Endothelial cell of umbilical vein (primary cell): Measurements from ENCODE around the gene PLEKHF1. TPM values are rescaled to one million over a fixed set of nuclear protein-coding genes. Genes with fewer than 3 reads are reported as not detected.
"Not testable (repeated sequence)": the region's sequence is repeated elsewhere in the genome, so short reads cannot be mapped to it uniquely, and the experiment has no call there.

Experiments used
- BruUV-seq: library from RNA; stranded (reverse); fragments of 400-500 nt; replicated peaks from 2 replicates; lab custom pipeline; 2021; lab: Mats Ljungman, UMichigan
- CTCF ChIA-PET: fragments of 300-600, 350-600 bp; sonication (Branson Sonifier 250); formaldehyde crosslinking; loops from one replicate; lab custom pipeline; 2021; ENCODE audit warnings: antibody characterized with exemption, inconsistent platforms; lab: Charles Lee
- POLR2A ChIA-PET: fragments of 300-600, 350-600 bp; sonication (Branson Sonifier 250); formaldehyde crosslinking; loops from one replicate; lab custom pipeline; 2021; ENCODE audit warnings: antibody characterized with exemption, inconsistent platforms; lab: Charles Lee
- DNase-seq: peaks from one replicate; pipeline ENCODE4 v3.0.0-alpha.2; 2011; ENCODE audit warnings: low read depth, low spot score
- FAIRE-seq: peaks from 2 replicates; lab custom pipeline; 2011; peaks lifted over from hg19 to GRCh38; lab: Jason Lieb, UNC
- H2AFZ ChIP-seq: 2 replicates; pipeline ENCODE4 v1.6.0; 2012; ENCODE audit warnings: low read depth, low read length, control low read depth, inconsistent platforms
- H3K27ac ChIP-seq: 2 replicates; pipeline ENCODE4 v1.5.1; 2011; ENCODE audit warnings: low read depth, mild to moderate bottlenecking, control low read depth, low read length, moderate library complexity; ENCODE audit not compliant: insufficient read depth
- H3K27me3 ChIP-seq, 2 experiments: 2 replicates each; pipeline versions ENCODE4 v1.6.0 to v1.6.1; 2011; ENCODE audit warnings: low read length in 2 of 2, mixed read lengths in 1 of 2; ENCODE audit not compliant: control insufficient read depth in 2 of 2, insufficient read depth in 2 of 2
- H3K36me3 ChIP-seq, 2 experiments: 2 replicates in 1 of 2; 3 replicates in 1 of 2; pipeline ENCODE4 v1.5.1; 2011; ENCODE audit warnings: low read length in 2 of 2, mild to moderate bottlenecking in 1 of 2, moderate library complexity in 1 of 2; ENCODE audit not compliant: control insufficient read depth in 2 of 2, insufficient read depth in 2 of 2; ENCODE audit errors: extremely low read depth in 1 of 2
- H3K4me1 ChIP-seq: 3 replicates; pipeline ENCODE4 v1.5.1; 2011; ENCODE audit warnings: mild to moderate bottlenecking, low read length; ENCODE audit not compliant: control insufficient read depth, insufficient read depth; ENCODE audit errors: extremely low read depth
- H3K4me2 ChIP-seq: 2 replicates; pipeline ENCODE4 v1.6.1; 2011; ENCODE audit warnings: low read length, control low read depth, mixed read lengths; ENCODE audit not compliant: insufficient read depth
- H3K4me3 ChIP-seq, 3 experiments: fragments of 200-600 bp in 1 of 3; sonication (generic), shearing (Covaris generic) in 1 of 3; replicated peaks in 1 of 3; 2 replicates each; pipeline ENCODE4 v1.5.1; 2011 to 2016; ENCODE audit warnings: control low read depth in 3 of 3, low read length in 3 of 3, mild to moderate bottlenecking in 2 of 3, inconsistent platforms in 1 of 3, low read depth in 1 of 3, moderate library complexity in 1 of 3; ENCODE audit not compliant: insufficient read depth in 1 of 3
- H3K79me2 ChIP-seq: 2 replicates; pipeline ENCODE4 v1.6.0; 2012; ENCODE audit warnings: low read length, inconsistent platforms; ENCODE audit not compliant: control insufficient read depth, insufficient read depth
- H3K9ac ChIP-seq: replicated peaks from 2 replicates; pipeline ENCODE3; 2011; ENCODE audit warnings: low read length, control low read depth; ENCODE audit not compliant: insufficient read depth; ENCODE audit errors: extremely low read depth
- H3K9me1 ChIP-seq: replicated peaks from 3 replicates; pipeline ENCODE4 v1.6.0; 2011; ENCODE audit warnings: mild to moderate bottlenecking, low read length; ENCODE audit not compliant: control insufficient read depth, insufficient read depth; ENCODE audit errors: extremely low read depth
- H3K9me3 ChIP-seq: replicated peaks from 2 replicates; pipeline ENCODE4 v1.5.1; 2012; ENCODE audit warnings: low read length, inconsistent platforms; ENCODE audit not compliant: control insufficient read depth, insufficient read depth
- H4K20me1 ChIP-seq: replicated peaks from 2 replicates; pipeline ENCODE3; 2011; ENCODE audit warnings: mild to moderate bottlenecking, low read length; ENCODE audit not compliant: control insufficient read depth, insufficient read depth; ENCODE audit errors: extremely low read depth
- EZH2 ChIP-seq: IDR thresholded peaks from 2 replicates; pipeline ENCODE4 v1.6.1; 2012; ENCODE audit warnings: borderline replicate concordance, low read depth, mild to moderate bottlenecking, moderate library complexity, low read length, inconsistent platforms; ENCODE audit not compliant: severe bottlenecking
- FOS ChIP-seq: IDR thresholded peaks from 2 replicates; pipeline ENCODE4 v1.6.1; 2011; ENCODE audit warnings: mild to moderate bottlenecking, low read length, moderate library complexity, borderline replicate concordance; ENCODE audit not compliant: insufficient read depth
- GATA2 ChIP-seq: IDR thresholded peaks from 2 replicates; pipeline ENCODE4 v1.7.0; 2011; ENCODE audit warnings: low read depth, mild to moderate bottlenecking, moderate library complexity, mixed read lengths, low read length; ENCODE audit not compliant: insufficient read length, insufficient read depth
- JUN ChIP-seq: IDR thresholded peaks from 2 replicates; pipeline ENCODE4 v1.6.1; 2011; ENCODE audit warnings: borderline replicate concordance, low read depth; ENCODE audit not compliant: insufficient read length, insufficient read depth
- MAX ChIP-seq: IDR thresholded peaks from 2 replicates; pipeline ENCODE4 v1.6.1; 2011; ENCODE audit not compliant: insufficient read depth, insufficient read length
- MYC ChIP-seq: IDR thresholded peaks from one replicate; pipeline ENCODE4 v1.6.1; 2011; ENCODE audit warnings: mild to moderate bottlenecking, low read depth, low read length
- POLR2A ChIP-seq: IDR thresholded peaks from 2 replicates; pipeline ENCODE4 v1.6.1; 2012; ENCODE audit warnings: low read depth, mild to moderate bottlenecking, control low read depth, low read length
- POLR2AphosphoS5 ChIP-seq: IDR thresholded peaks from 2 replicates; pipeline ENCODE4 v1.6.1; 2012; ENCODE audit warnings: low read depth, mild to moderate bottlenecking, control low read depth, low read length, moderate library complexity; ENCODE audit not compliant: insufficient read depth
- dilution Hi-C: fragments of 300-500 bp; cut with MboI; formaldehyde crosslinking; loops from one replicate; pipeline ENCODE4 v1.15.0; 2019; ENCODE audit warnings: low sequenced_read_pairs; ENCODE audit not compliant: extremely low pct_ligation_motif_present
- intact Hi-C: fragments of 100-400 bp; cut with micrococcal nuclease; formaldehyde crosslinking; loops from one replicate; pipeline ENCODE4 v1.10.0; 2022
- polyA plus RNA-seq, 4 experiments: library from polyadenylated mRNA; depleted of rRNA in 3 of 4; stranded (reverse) in 3 of 4; unstranded in 1 of 4; fragments of >200 nt; gene quantifications; 2 replicates each; pipeline versions ENCODE4 v1.2.1 to v1.2.3, GENCODE V29; 2011 to 2012; ENCODE audit warnings: missing spikeins in 1 of 4
- total RNA-seq: library from RNA; stranded (reverse); gene quantifications from 2 replicates; pipeline ENCODE4 v1.2.3, GENCODE V29; 2021
- TF ChIP-seq, protein P1 (sequence below), 2 donors: IDR thresholded peaks; 1 replicate in 1 of 2; 2 replicates in 1 of 2; pipeline ENCODE4 v1.5.1; 2011; ENCODE audit warnings: low read length in 2 of 2, mild to moderate bottlenecking in 2 of 2, moderate library complexity in 2 of 2, control low read depth in 1 of 2, inconsistent platforms in 1 of 2, low read depth in 1 of 2; ENCODE audit not compliant: insufficient read depth in 1 of 2; ENCODE audit errors: extremely low read depth in 1 of 2

Gene PLEKHF1
- total and polyA plus RNA-seq, 2 donors (not counting 3 experiments of a cell fraction or from before 2014, with no cell fraction given) = 5.5 TPM

DNA sequence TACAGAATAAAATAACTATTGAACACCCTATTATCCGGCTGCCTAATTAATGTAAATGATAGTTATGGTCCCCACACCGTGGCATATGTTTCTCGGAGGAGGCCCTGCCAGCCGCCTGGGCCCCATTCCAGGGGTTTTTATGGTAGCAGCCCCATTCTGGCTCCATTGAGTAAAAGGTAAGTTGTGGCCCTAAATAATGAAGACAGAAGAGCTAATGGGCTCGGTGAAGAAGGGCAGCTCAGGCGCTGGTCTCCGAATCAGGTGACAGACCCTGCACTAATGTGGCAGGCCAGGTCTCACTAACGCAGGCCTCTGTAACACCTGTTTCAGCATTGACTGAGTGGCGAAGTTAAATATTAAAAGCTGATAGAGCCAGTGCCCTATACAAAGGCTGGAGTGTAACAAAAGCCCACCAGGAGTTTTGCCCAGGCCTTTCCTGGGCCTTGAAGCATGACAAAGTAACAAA lies 40.0 kb upstream of the PLEKHF1 start:
- CTCF ChIA-PET = interaction anchor here (1.3 kb wide), 1 partner anchor 15 kb away, joined by 5 read pairs; no protein-coding TSS in a partner anchor
- no peak overlapping the region for H3K4me2 ChIP-seq
- intact Hi-C loops = no loop called here

DNA sequence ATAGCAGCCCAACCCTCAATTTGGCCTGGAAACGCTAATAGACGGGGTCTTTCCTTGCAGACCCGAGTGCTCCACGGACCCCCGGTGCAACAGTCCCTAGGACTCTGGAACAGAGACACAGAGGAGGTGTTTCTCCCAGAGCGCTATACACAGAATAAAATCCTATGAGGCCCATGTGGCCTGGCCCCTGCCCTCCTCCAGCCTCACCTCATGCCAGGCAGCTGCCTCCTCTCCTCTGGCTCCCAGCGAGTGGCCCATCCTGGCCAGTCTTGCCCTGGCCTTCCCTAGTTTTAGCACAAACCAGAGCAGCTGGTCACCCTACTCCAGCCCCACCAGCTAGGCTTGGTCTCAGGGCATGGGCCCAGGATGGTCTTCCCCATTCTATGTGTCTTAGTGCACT lies 38.9 kb upstream of the PLEKHF1 start:
- no peak overlapping the region for H3K9ac ChIP-seq
- no peak overlapping the region for H3K4me3 ChIP-seq
- CTCF ChIA-PET = interaction anchor here (1.7 kb wide), 1 partner anchor 16 kb away, joined by 5 read pairs; no protein-coding TSS in a partner anchor
- no peak for DNase-seq
- no peak overlapping the region for H2AFZ ChIP-seq
- intact Hi-C loops = no loop called here
- no peaks in the 10 kb centered on the region for H4K20me1 ChIP-seq
- H3K4me1 ChIP-seq = no peaks in the 10 kb centered on the region
- H3K9me3 ChIP-seq = no peaks in the 10 kb centered on the region
- H3K4me2 ChIP-seq = no peak overlapping the region
- H3K36me3 ChIP-seq = no peaks in the 10 kb centered on the region
- dilution Hi-C loops = no loop called here
- no peaks in the 10 kb centered on the region for H3K27me3 ChIP-seq
- no peaks in the 10 kb centered on the region for H3K79me2 ChIP-seq
- no peak overlapping the region for H3K27ac ChIP-seq
- H3K9me1 ChIP-seq = no peaks in the 10 kb centered on the region
- POLR2A ChIA-PET = no interaction called here
- TF ChIP-seq MAX (no peak), POLR2A (no peak), EZH2 (no peak), POLR2AphosphoS5 (no peak), GATA2 (no peak), MYC (no peak), FOS (no peak), JUN (no peak)
- TF ChIP-seq, protein P1, sequence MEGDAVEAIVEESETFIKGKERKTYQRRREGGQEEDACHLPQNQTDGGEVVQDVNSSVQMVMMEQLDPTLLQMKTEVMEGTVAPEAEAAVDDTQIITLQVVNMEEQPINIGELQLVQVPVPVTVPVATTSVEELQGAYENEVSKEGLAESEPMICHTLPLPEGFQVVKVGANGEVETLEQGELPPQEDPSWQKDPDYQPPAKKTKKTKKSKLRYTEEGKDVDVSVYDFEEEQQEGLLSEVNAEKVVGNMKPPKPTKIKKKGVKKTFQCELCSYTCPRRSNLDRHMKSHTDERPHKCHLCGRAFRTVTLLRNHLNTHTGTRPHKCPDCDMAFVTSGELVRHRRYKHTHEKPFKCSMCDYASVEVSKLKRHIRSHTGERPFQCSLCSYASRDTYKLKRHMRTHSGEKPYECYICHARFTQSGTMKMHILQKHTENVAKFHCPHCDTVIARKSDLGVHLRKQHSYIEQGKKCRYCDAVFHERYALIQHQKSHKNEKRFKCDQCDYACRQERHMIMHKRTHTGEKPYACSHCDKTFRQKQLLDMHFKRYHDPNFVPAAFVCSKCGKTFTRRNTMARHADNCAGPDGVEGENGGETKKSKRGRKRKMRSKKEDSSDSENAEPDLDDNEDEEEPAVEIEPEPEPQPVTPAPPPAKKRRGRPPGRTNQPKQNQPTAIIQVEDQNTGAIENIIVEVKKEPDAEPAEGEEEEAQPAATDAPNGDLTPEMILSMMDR (IDR thresholded peaks at IDR 0.05; ENCODE audit: extremely low read depth in 1 of 2, insufficient read depth in 1 of 2, low read depth in 1 of 2, low read length in 2 of 2) = no peak
- no peak for FAIRE-seq
- BruUV-seq = no TSS peak

More for the DNA sequence above, 40.0 kb upstream of the PLEKHF1 start:
- Histone ChIP-seq H2AFZ (no peak overlapping the region), H3K36me3 (no peaks in the 10 kb centered on the region), H3K4me3 (no peak overlapping the region), H3K9me1 (no peaks in the 10 kb centered on the region), H4K20me1 (no peaks in the 10 kb centered on the region), H3K9me3 (no peaks in the 10 kb centered on the region), H3K4me1 (no peaks in the 10 kb centered on the region), H3K9ac (no peak overlapping the region), H3K79me2 (no peaks in the 10 kb centered on the region), H3K27ac (no peak overlapping the region), H3K27me3 (no peaks in the 10 kb centered on the region)
- dilution Hi-C loops = no loop called here
- no peak for DNase-seq
- BruUV-seq = no TSS peak
- TF ChIP-seq MYC = no peak
- POLR2A ChIA-PET = no interaction called here
- FAIRE-seq = no peak

DNA sequence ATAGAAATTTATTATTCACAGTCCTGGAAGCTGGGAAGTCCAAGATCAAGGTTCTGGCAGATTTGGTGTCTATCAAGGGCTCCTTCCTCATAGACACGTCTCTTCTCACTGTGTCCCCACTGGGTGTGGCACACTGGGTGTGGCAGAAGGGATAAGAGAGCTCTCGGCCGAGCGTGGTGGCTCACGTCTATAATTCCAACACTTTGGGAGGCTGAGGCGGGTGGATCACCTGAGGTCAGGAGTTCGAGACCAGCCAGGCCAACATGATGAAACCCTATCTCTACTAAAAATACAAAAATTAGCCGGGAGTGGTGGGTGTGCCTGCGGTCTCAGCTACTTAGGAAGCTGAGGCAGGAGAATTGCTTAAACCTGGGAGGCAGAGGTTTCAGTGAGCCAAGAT lies 38.4 kb upstream of the PLEKHF1 start:
- H3K4me1 ChIP-seq, H3K9me1 ChIP-seq, H3K27me3 ChIP-seq, H3K27ac ChIP-seq, H3K4me2 ChIP-seq, intact Hi-C loops, H3K79me2 ChIP-seq, H3K4me3 ChIP-seq, H3K9me3 ChIP-seq, H2AFZ ChIP-seq, FAIRE-seq, BruUV-seq, H3K36me3 ChIP-seq, POLR2A ChIA-PET, H4K20me1 ChIP-seq, DNase-seq, dilution Hi-C loops, H3K9ac ChIP-seq: not testable (repeated sequence)
- CTCF ChIA-PET = interaction anchor here (0.9 to 1.7 kb wide), 2 partner anchors 16 to 90 kb away, joined by 3 to 5 read pairs; no protein-coding TSS in a partner anchor
